ENCODE measurements around the gene CDKAL1.

DNA sequence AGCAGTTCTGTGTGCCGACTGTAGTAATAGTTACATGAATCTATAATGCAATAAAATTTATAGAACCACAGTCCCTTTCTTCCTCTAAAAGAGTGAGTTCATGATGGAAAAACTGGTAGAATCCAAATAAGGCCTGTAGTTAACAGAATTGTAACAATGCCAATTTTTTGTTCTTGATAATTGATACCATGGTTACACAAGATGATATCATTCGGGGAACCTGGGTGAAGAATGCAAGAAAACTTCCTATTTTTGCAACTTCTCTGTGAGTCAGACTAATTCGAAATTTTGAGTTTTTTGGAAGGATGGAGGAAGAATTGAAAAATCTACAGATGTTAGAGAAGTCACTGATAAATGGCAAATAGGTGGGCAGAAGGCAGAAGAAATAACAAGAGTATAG, 381.8 kb downstream of the CDKAL1 start:
- TF ChIP-seq, protein P1, sequence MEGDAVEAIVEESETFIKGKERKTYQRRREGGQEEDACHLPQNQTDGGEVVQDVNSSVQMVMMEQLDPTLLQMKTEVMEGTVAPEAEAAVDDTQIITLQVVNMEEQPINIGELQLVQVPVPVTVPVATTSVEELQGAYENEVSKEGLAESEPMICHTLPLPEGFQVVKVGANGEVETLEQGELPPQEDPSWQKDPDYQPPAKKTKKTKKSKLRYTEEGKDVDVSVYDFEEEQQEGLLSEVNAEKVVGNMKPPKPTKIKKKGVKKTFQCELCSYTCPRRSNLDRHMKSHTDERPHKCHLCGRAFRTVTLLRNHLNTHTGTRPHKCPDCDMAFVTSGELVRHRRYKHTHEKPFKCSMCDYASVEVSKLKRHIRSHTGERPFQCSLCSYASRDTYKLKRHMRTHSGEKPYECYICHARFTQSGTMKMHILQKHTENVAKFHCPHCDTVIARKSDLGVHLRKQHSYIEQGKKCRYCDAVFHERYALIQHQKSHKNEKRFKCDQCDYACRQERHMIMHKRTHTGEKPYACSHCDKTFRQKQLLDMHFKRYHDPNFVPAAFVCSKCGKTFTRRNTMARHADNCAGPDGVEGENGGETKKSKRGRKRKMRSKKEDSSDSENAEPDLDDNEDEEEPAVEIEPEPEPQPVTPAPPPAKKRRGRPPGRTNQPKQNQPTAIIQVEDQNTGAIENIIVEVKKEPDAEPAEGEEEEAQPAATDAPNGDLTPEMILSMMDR (IDR thresholded peaks at IDR 0.05) = no peak
- TF ChIP-seq POLR2A (IDR thresholded peaks at IDR 0.05) (no peak), EP300 (IDR thresholded peaks at IDR 0.05) (no peak)

Measured in tibial nerve (tissue), 4 donors.